HepG2 (cell line): ENCODE measurements around the gene CGB8. TPM values are rescaled to one million over a fixed set of nuclear protein-coding genes. Genes with fewer than 3 reads are reported as not detected.

Source experiments
- ATAC-seq: fragments of 200-7000 bp; cut with Tn5 transposase; 3 replicates; pipeline ENCODE4 v1.9.1; 2020; ENCODE audit warnings: mild to moderate bottlenecking, moderate library complexity
- BruUV-seq: library from RNA; stranded (reverse); fragments of 400-500 nt; replicated peaks from 2 replicates; lab custom pipeline; 2021; lab: Mats Ljungman, UMichigan
- CTCF ChIA-PET: fragments of 300-600 bp; formaldehyde crosslinking; extraction: SDS; loops from one replicate; lab custom pipeline; 2021; ENCODE audit warnings: low total read pairs, inconsistent platforms, low intra/inter-chr PET ratio; lab: Yijun Ruan, JAX
- POLR2A ChIA-PET: fragments of 350-600 bp; sonication (Branson Sonifier 250); formaldehyde crosslinking; loops from one replicate; lab custom pipeline; 2020; ENCODE audit warnings: antibody characterized with exemption, inconsistent platforms; lab: Yijun Ruan, JAX
- DNase-seq: peaks from one replicate; pipeline ENCODE4 v3.0.0-alpha.2; 2015; ENCODE audit warnings: low spot score
- FAIRE-seq: peaks from 3 replicates; lab custom pipeline; 2011; peaks lifted over from hg19 to GRCh38; lab: Jason Lieb, UNC
- H2AFZ ChIP-seq: one replicate; pipeline ENCODE4 v1.6.1; 2011; ENCODE audit warnings: low read length, inconsistent platforms
- H3K27ac ChIP-seq: fragments of 300-600 bp; 3 replicates; pipeline ENCODE4 v1.8.0; 2011; ENCODE audit warnings: mixed run types, mild to moderate bottlenecking, mixed read lengths, low read length, inconsistent platforms; ENCODE audit not compliant: insufficient read depth; ENCODE audit errors: extremely low read length
- H3K27me3 ChIP-seq, 2 experiments: fragments of 200-600 bp in 1 of 2; 2 replicates in 1 of 2; 3 replicates in 1 of 2; pipeline versions ENCODE4 v1.6.0 to v1.8.0; 2011; ENCODE audit warnings: low read length in 2 of 2, mild to moderate bottlenecking in 2 of 2, moderate library complexity in 2 of 2, inconsistent platforms in 1 of 2; ENCODE audit not compliant: insufficient read depth in 2 of 2, control insufficient read depth in 1 of 2
- H3K36me3 ChIP-seq, 2 experiments: fragments of 200-600 bp in 1 of 2; replicated peaks in 1 of 2; 2 replicates in 1 of 2; 3 replicates in 1 of 2; pipeline versions ENCODE4 v1.5.1 to v1.8.0; 2011; ENCODE audit warnings: low read length in 2 of 2, inconsistent platforms in 1 of 2; ENCODE audit not compliant: insufficient read depth in 2 of 2, control insufficient read depth in 1 of 2
- H3K4me1 ChIP-seq: 2 replicates; pipeline ENCODE4 v1.5.1; 2012; ENCODE audit warnings: low read length, inconsistent platforms; ENCODE audit not compliant: insufficient read depth
- H3K4me2 ChIP-seq: 2 replicates; pipeline ENCODE4 v1.6.0; 2011; ENCODE audit warnings: low read depth, low read length, inconsistent platforms
- H3K4me3 ChIP-seq, 3 experiments: fragments of 200-600 bp in 1 of 3; sonication (generic), shearing (Covaris generic) in 1 of 3; replicated peaks in 1 of 3; 2 replicates each; pipeline ENCODE4 v1.5.1; 2011 to 2016; ENCODE audit warnings: low read length in 3 of 3, inconsistent platforms in 2 of 3, low read depth in 2 of 3, mild to moderate bottlenecking in 2 of 3, control low read depth in 1 of 3, mixed read lengths in 1 of 3; ENCODE audit not compliant: insufficient read depth in 1 of 3
- H3K79me2 ChIP-seq: one replicate; pipeline ENCODE4 v1.6.1; 2011; ENCODE audit warnings: low read length, inconsistent platforms; ENCODE audit not compliant: insufficient read depth
- H3K9ac ChIP-seq: 2 replicates; pipeline ENCODE4 v1.6.0; 2011; ENCODE audit warnings: mild to moderate bottlenecking, low read depth, low read length, inconsistent platforms; ENCODE audit not compliant: insufficient read depth
- H3K9me3 ChIP-seq: 2 replicates; pipeline ENCODE4 v1.5.1; 2012; ENCODE audit warnings: mild to moderate bottlenecking, low read length
- H4K20me1 ChIP-seq: 2 replicates; pipeline ENCODE4 v1.6.0; 2011; ENCODE audit warnings: inconsistent platforms, mild to moderate bottlenecking, low read length, moderate library complexity; ENCODE audit not compliant: insufficient read depth
- EP300 ChIP-seq, 3 experiments: sonication (generic) in 1 of 3; formaldehyde crosslinking in 1 of 3; IDR thresholded peaks; 2 replicates each; pipeline versions ENCODE4 v1.5.1 to v1.6.1; 2011 to 2020; ENCODE audit warnings: low read depth in 2 of 3, low read length in 2 of 3, borderline replicate concordance in 1 of 3, improper control_type of control experiment in 1 of 3, mild to moderate bottlenecking in 1 of 3, missing genetic modification reagents in 1 of 3, moderate library complexity in 1 of 3
- FOSL1 ChIP-seq: sonication (generic); formaldehyde crosslinking; IDR thresholded peaks from 2 replicates; pipeline ENCODE4 v1.9.0; 2021; ENCODE audit warnings: missing genetic modification reagents, borderline replicate concordance
- GABPA ChIP-seq, 2 experiments: IDR thresholded peaks; 2 replicates each; pipeline ENCODE4 v1.6.1; 2011 to 2016; ENCODE audit warnings: low read depth in 2 of 2, low read length in 1 of 2, missing biosample characterization in 1 of 2, missing genetic modification characterization in 1 of 2
- LCORL ChIP-seq, 2 experiments: fragments of 450-650 bp in 1 of 2; sonication (generic) in 1 of 2; formaldehyde crosslinking in 1 of 2; IDR thresholded peaks; 2 replicates each; pipeline versions ENCODE4 v1.5.0 to v1.6.1; 2017 to 2020; ENCODE audit warnings: antibody characterized with exemption in 1 of 2, missing genetic modification reagents in 1 of 2
- MXD3 ChIP-seq: IDR thresholded peaks from 2 replicates; pipeline ENCODE4 v1.6.1; 2016; ENCODE audit warnings: mild to moderate bottlenecking, missing biosample characterization, missing genetic modification reagents
- NFE2 ChIP-seq: sonication (generic); formaldehyde crosslinking; IDR thresholded peaks from 2 replicates; pipeline ENCODE4 v1.4.0; 2020; ENCODE audit warnings: missing genetic modification reagents
- NFE2L2 ChIP-seq: fragments of 150-350 bp; IDR thresholded peaks from 2 replicates; pipeline ENCODE4 v1.6.1; 2014; ENCODE audit warnings: low read length
- PBX2 ChIP-seq: IDR thresholded peaks from 2 replicates; pipeline ENCODE4 v1.6.1; 2016; ENCODE audit warnings: control low read depth
- RAD51 ChIP-seq: fragments of 450-650 bp; IDR thresholded peaks from 2 replicates; pipeline ENCODE4 v1.6.1; 2016; ENCODE audit warnings: borderline replicate concordance
- REL ChIP-seq: sonication (generic); formaldehyde crosslinking; conservative IDR thresholded peaks from 2 replicates; pipeline ENCODE4 v1.8.0; 2022; ENCODE audit warnings: mild to moderate bottlenecking, missing genetic modification reagents, moderate library complexity
- RFX5 ChIP-seq: IDR thresholded peaks from 2 replicates; pipeline ENCODE4 v1.6.1; 2011; ENCODE audit warnings: low read depth, low read length, improper control_type of control experiment
- SIN3A ChIP-seq: IDR thresholded peaks from 2 replicates; pipeline ENCODE4 v1.6.1; 2011; ENCODE audit warnings: low read depth, mild to moderate bottlenecking, control low read depth, low read length, borderline replicate concordance
- ZNF430 ChIP-seq: sonication (generic); formaldehyde crosslinking; IDR thresholded peaks from 2 replicates; pipeline ENCODE4 v1.9.0; 2021; ENCODE audit warnings: mild to moderate bottlenecking, missing genetic modification reagents
- ZNF572 ChIP-seq: sonication (generic); formaldehyde crosslinking; IDR thresholded peaks from 2 replicates; pipeline ENCODE4 v1.5.1; 2020; ENCODE audit warnings: mild to moderate bottlenecking, missing genetic modification reagents
- ZNF615 ChIP-seq: sonication (generic); formaldehyde crosslinking; IDR thresholded peaks from 2 replicates; pipeline ENCODE4 v1.5.0; 2020; ENCODE audit warnings: mild to moderate bottlenecking, missing genetic modification reagents, borderline replicate concordance
- ZNF781 ChIP-seq: sonication (generic); formaldehyde crosslinking; IDR thresholded peaks from 2 replicates; pipeline ENCODE4 v1.5.1; 2020; ENCODE audit warnings: borderline replicate concordance, mild to moderate bottlenecking, missing genetic modification reagents; ENCODE audit errors: not compliant biosample characterization
- ZSCAN22 ChIP-seq: sonication (generic); formaldehyde crosslinking; IDR thresholded peaks from 2 replicates; pipeline ENCODE4 v1.4.0; 2020; ENCODE audit warnings: mild to moderate bottlenecking, missing genetic modification reagents
- WGBS: methylation state at CpG from one replicate; pipeline ENCODE4 v1.1.6; 2017; ENCODE audit warnings: low lambda C conversion rate; 5-methylcytosine and 5-hydroxymethylcytosine counted together
- in situ Hi-C: cut with HindIII; loops from 2 replicates; pipeline ENCODE4 v1.10.0; 2017; ENCODE audit warnings: low pct_unique_long_range_greater_than_20kb; ENCODE audit not compliant: extremely low pct_ligation_motif_present
- intact Hi-C: fragments of 100-400 bp; cut with micrococcal nuclease; formaldehyde crosslinking; loops from one replicate; pipeline ENCODE4 v1.10.0; 2022; ENCODE audit not compliant: unreplicated experiment
- polyA plus RNA-seq, 8 experiments: library from polyadenylated mRNA; depleted of rRNA in 3 of 8; stranded (reverse) in 7 of 8; unstranded in 1 of 8; fragments of >200 nt; fragmentation: Illumina TruSeq in 4 of 8; extraction: Trizol in 4 of 8; gene quantifications; 2 replicates each; pipeline versions ENCODE4 v1.2.1 to v1.2.3, GENCODE V29; 2011 to 2016; ENCODE audit warnings: low read depth in 4 of 8, missing spikeins in 1 of 8, mixed read lengths in 1 of 8; ENCODE audit not compliant: insufficient read depth in 1 of 8
- total RNA-seq, 5 experiments: library from RNA; depleted of rRNA; stranded (reverse); fragments of >200 nt; fragmentation: Illumina TruSeq; extraction: Trizol; gene quantifications; 2 replicates each; pipeline ENCODE4 v1.2.3, GENCODE V29; 2016; ENCODE audit warnings: low read depth in 1 of 5

CGB8 gene
- total and polyA plus RNA-seq, 2 of the 13 experiments (the other 11 are each of a cell fraction or from before 2014, with no cell fraction given) = not detected

DNA sequence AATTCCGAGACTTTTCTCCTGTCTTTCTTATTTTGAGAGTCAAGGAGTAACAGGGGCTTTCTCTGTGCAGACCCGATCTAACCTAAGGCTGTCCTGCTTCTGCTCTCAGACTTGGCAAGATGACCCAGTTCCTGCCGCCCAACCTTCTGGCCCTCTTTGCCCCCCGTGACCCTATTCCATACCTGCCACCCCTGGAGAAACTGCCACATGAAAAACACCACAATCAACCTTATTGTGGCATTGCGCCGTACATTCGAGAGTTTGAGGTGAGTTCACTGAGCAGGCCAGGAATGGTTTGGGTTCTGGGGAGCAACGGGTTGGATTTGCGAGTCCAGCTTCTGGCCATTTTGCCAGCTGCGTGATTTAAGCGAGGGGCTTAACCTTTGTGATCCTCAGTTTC lies 37.4 kb upstream of the CGB8 start:
- BruUV-seq = no TSS peak
- H3K9me3 ChIP-seq = no peaks in the 10 kb centered on the region; the same call in 1 of the 2 replicates
- TF ChIP-seq ZNF615 (CRISPR knock-in tag) (no peak), ZNF430 (0 out of 2 replicates have a peak, but pooled peaks have one; percentile 55), ZNF572 (CRISPR knock-in tag) (0 out of 2 replicates have a peak, but pooled peaks have one; percentile 26)
- DNase-seq (no peak), ATAC-seq (no peak), FAIRE-seq (no peak)
- intact Hi-C loops = no loop called here
- H3K27ac ChIP-seq = peak overlapping the region; percentile 94
- peaks cover 43% of the 10 kb centered on the region for H3K4me1 ChIP-seq
- no peak overlapping the region for H2AFZ ChIP-seq
- H3K9ac ChIP-seq = peak overlapping the region; percentile 99
- no peaks in the 10 kb centered on the region; a peak in 1 of 5 replicates for H3K27me3 ChIP-seq
- H3K4me2 ChIP-seq = peak overlapping the region; percentile 99
- peaks cover 20 to 31% of the 10 kb centered on the region in 2 experiments for H3K36me3 ChIP-seq
- peak overlapping the region; percentile 91 to 97 (median 93) for H3K4me3 ChIP-seq
- POLR2A ChIA-PET = interaction anchor here (1.1 to 1.2 kb wide), 2 partner anchors 11 to 27 kb away, joined by 4 to 6 read pairs; no protein-coding TSS in a partner anchor
- WGBS = 20% methylated on average over 11 of the region's 11 CpGs
- in situ Hi-C loops = no loop called here
- H3K79me2 ChIP-seq = peaks cover 47% of the 10 kb centered on the region
- H4K20me1 ChIP-seq = peaks cover 38% of the 10 kb centered on the region
- CTCF ChIA-PET = no interaction called here

GRCh38 chr19:49085868-49086232 lies 36.9 kb upstream of the CGB8 start:
- ChIA-PET CTCF (no interaction called here), POLR2A (interaction anchor here (1.1 kb wide), 1 partner anchor 28 kb away, joined by 4 read pairs; no protein-coding TSS in a partner anchor)
- Histone ChIP-seq H3K9ac (peak overlapping the region; percentile 99), H3K79me2 (peaks cover 47% of the 10 kb centered on the region), H3K27ac (peak overlapping the region; percentile 94), H2AFZ (no peak overlapping the region), H3K4me2 (peak overlapping the region; percentile 99), H4K20me1 (peaks cover 38% of the 10 kb centered on the region), H3K27me3 (no peaks in the 10 kb centered on the region; a peak in 1 of 5 replicates), H3K9me3 (no peaks in the 10 kb centered on the region; the same call in 1 of the 2 replicates), H3K36me3 (peaks cover 18 to 27% of the 10 kb centered on the region in 2 experiments), H3K4me1 (peaks cover 45% of the 10 kb centered on the region), H3K4me3 (peak overlapping the region; percentile 91 to 97 (median 93))
- intact Hi-C loops = no loop called here
- ATAC-seq = no peak; the same call in 2 of the 3 replicates
- no peak for FAIRE-seq
- BruUV-seq = no TSS peak
- no peak for DNase-seq
- WGBS = under 1% methylated on average over 14 of the region's 14 CpGs
- in situ Hi-C loops = no loop called here
- no peak for TF ChIP-seq RFX5
- TF ChIP-seq LCORL (IDR thresholded peaks at IDR 0.05) = no peak
- TF ChIP-seq LCORL (CRISPR knock-in tag; IDR thresholded peaks at IDR 0.05) = 0 out of 2 replicates have a peak, but pooled peaks have one; percentile 7
- no peak for TF ChIP-seq NFE2L2
- TF ChIP-seq RAD51 = no peak
- TF ChIP-seq SIN3A = 0 out of 2 replicates have a peak, but pooled peaks have one; percentile 8
- TF ChIP-seq FOSL1 = no peak
- TF ChIP-seq EP300 (IDR thresholded peaks at IDR 0.05; ENCODE audit: low read depth in 2 of 2, low read length in 2 of 2) = no peak
- TF ChIP-seq EP300 (CRISPR knock-in tag; IDR thresholded peaks at IDR 0.05; ENCODE audit: borderline replicate concordance) = 0 out of 2 replicates have a peak, but pooled peaks have one; percentile 3
- no peak for TF ChIP-seq NFE2 (CRISPR knock-in tag)
- TF ChIP-seq REL (CRISPR knock-in tag) = 0 out of 2 replicates have a peak, but pooled peaks have one; percentile 35
- TF ChIP-seq ZNF781 (CRISPR knock-in tag) = no peak
- no peak for TF ChIP-seq GABPA (IDR thresholded peaks at IDR 0.05; ENCODE audit: low read depth, low read length)
- no peak for TF ChIP-seq GABPA (CRISPR knock-in tag; IDR thresholded peaks at IDR 0.05; ENCODE audit: low read depth)
- TF ChIP-seq MXD3 (CRISPR knock-in tag) = no peak
- no peak for TF ChIP-seq PBX2 (CRISPR knock-in tag)
- TF ChIP-seq ZSCAN22 (CRISPR knock-in tag) = no peak
